ENCODE measurements around the gene GPBAR1. TPM values are rescaled to one million over a fixed set of nuclear protein-coding genes. Genes with fewer than 3 reads are reported as not detected.

Gene GPBAR1
- total RNA-seq, 1 donor from 2014 or later: 0.92 TPM

DNA sequence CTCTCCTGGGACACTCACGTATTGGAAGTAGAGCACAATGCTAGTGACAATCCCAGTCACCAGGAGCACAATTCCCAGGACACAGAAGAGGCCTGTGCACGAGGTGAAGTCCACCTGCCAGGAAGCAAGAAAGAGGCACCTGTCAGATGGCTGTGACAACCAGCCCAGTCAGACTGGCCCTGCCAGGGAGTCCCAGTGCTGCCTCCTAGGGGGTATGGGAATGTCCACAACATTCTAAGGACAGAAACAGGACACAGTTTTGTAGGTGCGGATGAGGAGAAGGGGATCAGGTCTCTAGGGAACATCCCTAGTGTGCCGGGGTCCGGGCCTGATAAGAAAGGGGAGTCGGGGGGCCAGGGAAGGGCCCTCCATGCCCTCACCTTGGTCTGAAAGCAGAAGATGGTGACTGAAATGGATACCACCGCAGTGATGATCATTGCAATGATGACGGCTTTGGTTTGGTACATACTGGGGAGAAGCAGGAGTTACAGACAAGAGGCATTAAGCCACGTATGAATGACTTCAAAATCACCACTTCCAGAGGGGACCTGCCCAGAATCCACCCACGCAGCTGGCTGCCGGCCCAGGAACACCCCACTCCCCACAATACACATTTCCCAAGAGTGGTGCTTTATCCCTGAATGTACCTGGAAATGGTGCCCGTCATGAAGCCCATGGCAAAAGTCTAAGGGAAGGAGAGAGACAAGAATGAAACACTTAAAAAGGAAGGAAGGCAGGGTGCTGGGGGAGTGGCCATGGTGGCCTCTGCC lies 16.4 kb downstream of the GPBAR1 start:
- TF ChIP-seq, protein P1, sequence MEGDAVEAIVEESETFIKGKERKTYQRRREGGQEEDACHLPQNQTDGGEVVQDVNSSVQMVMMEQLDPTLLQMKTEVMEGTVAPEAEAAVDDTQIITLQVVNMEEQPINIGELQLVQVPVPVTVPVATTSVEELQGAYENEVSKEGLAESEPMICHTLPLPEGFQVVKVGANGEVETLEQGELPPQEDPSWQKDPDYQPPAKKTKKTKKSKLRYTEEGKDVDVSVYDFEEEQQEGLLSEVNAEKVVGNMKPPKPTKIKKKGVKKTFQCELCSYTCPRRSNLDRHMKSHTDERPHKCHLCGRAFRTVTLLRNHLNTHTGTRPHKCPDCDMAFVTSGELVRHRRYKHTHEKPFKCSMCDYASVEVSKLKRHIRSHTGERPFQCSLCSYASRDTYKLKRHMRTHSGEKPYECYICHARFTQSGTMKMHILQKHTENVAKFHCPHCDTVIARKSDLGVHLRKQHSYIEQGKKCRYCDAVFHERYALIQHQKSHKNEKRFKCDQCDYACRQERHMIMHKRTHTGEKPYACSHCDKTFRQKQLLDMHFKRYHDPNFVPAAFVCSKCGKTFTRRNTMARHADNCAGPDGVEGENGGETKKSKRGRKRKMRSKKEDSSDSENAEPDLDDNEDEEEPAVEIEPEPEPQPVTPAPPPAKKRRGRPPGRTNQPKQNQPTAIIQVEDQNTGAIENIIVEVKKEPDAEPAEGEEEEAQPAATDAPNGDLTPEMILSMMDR (IDR thresholded peaks at IDR 0.05; ENCODE audit: insufficient read depth, low read length, poor library complexity, severe bottlenecking): peak; percentile 9
- Histone ChIP-seq H3K4me3 (ENCODE audit: low read depth, low read length) (no peak overlapping the region), H3K27me3 (ENCODE audit: control insufficient read depth, insufficient read depth, low read length) (no peaks in the 10 kb centered on the region), H3K36me3 (ENCODE audit: control insufficient read depth, insufficient read depth, low read length) (peaks cover 3% of the 10 kb centered on the region)
- no peak for DNase-seq (ENCODE audit: low read depth)

DNA sequence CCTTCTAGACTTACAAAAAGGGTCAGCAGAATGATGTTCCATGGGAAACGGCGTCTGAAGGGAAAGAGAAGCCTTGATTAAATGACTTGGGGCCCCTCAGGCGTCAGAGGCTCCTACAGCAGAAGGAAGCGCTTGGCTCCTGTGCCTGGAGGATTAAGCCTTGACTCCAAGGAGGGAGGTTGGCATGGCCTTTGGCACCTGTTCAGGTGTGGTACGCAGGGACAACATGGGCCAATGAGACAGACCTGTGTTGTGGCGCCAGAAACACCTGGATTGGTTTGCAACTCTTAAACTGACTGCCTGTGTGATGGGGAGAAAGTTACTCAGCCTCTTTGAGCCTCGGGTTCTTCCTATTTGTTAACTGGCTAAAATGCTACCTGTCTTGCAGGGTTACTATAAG lies 17.1 kb downstream of the GPBAR1 start:
- H3K4me3 ChIP-seq (ENCODE audit: low read depth, low read length): no peak overlapping the region
- peaks cover 3% of the 10 kb centered on the region for H3K36me3 ChIP-seq (ENCODE audit: control insufficient read depth, insufficient read depth, low read length)
- no peak for DNase-seq (ENCODE audit: low read depth)
- TF ChIP-seq, protein P1 (IDR thresholded peaks at IDR 0.05; ENCODE audit: insufficient read depth, low read length, poor library complexity, severe bottlenecking): no peak
- H3K27me3 ChIP-seq (ENCODE audit: control insufficient read depth, insufficient read depth, low read length): no peaks in the 10 kb centered on the region

DNA sequence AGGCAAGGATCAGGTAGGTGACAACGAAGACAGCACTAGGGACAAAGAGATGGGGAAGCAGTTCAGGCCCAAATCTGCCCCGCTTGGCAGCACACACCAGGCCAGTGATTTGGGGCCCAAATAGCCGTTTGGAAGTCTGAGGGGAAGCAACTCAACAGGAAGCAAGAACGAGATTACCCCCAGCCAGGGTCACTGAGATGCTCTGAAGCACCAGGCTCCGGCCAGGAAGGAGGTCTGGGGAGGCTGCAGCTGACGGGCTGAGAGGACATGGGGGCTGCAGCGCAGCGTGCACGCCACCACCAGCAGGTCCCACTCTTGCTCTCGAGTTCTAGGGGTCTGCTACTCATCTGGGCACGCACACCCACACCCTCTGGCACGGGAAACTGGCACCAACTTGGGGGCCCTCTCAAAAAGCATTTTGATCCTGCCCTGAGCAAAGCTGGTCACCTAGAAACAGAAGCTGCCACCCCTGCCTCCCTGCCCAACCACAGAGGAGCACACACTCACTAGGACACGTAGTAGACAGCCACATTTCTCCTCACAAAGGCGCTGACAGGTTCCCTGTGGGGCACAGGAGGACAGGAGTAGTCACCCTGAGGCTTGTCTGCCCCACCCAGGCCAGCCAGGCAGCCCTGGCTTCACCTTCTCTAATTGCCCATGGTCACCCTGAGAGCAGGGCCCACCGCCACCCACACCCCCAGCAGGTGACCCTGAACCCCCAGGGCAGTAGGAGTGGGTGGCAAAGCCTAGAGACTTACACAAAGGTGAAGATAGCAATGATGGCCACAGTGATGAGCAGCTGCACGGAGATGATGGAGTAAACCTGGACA lies 17.9 kb downstream of the GPBAR1 start:
- H3K36me3 ChIP-seq (ENCODE audit: control insufficient read depth, insufficient read depth, low read length): peaks cover 3% of the 10 kb centered on the region
- DNase-seq (ENCODE audit: low read depth): no peak

DNA sequence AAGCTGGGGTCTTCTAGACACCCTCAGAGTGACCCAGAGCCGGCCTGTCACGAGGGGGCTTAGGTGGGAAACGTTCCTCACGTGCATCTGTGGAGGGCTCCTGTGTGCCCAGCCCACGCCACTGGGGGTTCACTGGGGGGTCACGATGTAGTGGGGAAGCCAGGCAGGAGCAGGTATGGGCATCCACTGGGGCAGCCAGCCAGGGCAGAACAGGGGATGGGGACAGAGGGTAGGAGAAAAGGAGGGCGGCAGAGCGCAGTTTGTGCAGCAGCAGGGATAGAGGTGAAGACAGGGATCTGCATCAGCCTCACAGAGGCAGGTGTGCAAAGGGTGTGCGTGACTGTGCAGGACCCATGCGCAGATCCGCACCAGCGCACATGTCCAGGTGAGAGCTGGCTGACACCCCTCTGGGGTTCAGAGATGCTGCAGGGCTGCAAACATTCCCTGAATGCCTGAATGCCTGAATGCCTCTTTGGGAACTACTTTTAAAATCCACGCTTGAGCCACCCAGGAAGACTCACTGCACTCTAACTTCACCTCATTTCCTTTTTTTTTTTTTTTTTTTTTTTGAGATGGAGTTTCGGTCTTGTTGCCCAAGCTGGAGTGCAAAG lies 19.6 kb downstream of the GPBAR1 start:
- H3K27me3 ChIP-seq (ENCODE audit: control insufficient read depth, insufficient read depth, low read length): no peaks in the 10 kb centered on the region
- DNase-seq (ENCODE audit: low read depth): no peak
- no peak overlapping the region for H3K4me3 ChIP-seq (ENCODE audit: low read depth, low read length)
- peaks cover 3% of the 10 kb centered on the region for H3K36me3 ChIP-seq (ENCODE audit: control insufficient read depth, insufficient read depth, low read length)
- TF ChIP-seq, protein P1 (IDR thresholded peaks at IDR 0.05; ENCODE audit: insufficient read depth, low read length, poor library complexity, severe bottlenecking): no peak

More for the DNA sequence above, 17.9 kb downstream of the GPBAR1 start:
- no peaks in the 10 kb centered on the region for H3K27me3 ChIP-seq (ENCODE audit: control insufficient read depth, insufficient read depth, low read length)
- no peak overlapping the region for H3K4me3 ChIP-seq (ENCODE audit: low read depth, low read length)
- TF ChIP-seq, protein P1 (IDR thresholded peaks at IDR 0.05; ENCODE audit: insufficient read depth, low read length, poor library complexity, severe bottlenecking): no peak

DNA sequence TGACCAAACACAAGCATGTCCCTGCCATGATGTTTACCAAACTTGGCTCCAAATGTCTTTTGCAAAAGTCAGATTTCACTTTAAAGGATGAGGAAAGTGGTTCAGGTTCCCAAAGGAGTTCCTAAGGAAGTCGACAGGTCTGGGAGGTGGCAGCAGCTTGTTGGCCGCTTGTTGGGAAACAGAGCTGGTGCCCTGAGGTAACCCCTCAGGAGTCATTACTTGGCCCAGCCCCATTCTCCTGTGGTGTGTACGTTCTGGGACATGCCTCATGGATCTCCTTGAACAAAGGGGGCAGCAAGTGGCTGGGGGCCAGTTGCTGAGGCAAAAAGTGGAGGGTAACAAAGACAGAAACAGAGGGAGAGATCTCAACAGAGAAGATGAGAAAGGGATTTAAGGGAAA lies 20.6 kb downstream of the GPBAR1 start:
- no peak for DNase-seq (ENCODE audit: low read depth)
- Histone ChIP-seq H3K27me3 (ENCODE audit: control insufficient read depth, insufficient read depth, low read length) (no peaks in the 10 kb centered on the region), H3K36me3 (ENCODE audit: control insufficient read depth, insufficient read depth, low read length) (peaks cover 1% of the 10 kb centered on the region), H3K4me3 (ENCODE audit: low read depth, low read length) (no peak overlapping the region)
- TF ChIP-seq, protein P1 (IDR thresholded peaks at IDR 0.05; ENCODE audit: insufficient read depth, low read length, poor library complexity, severe bottlenecking): no peak
